DMS153 treated with DMSO at 0.1 percent for 48 hours (cell line): Measurements from ENCODE around the gene CNNM3.
A peak's percentile ranks its signal among the peaks of the same experiment; 100 is the strongest.
"Not testable (repeated sequence)": the region's sequence is repeated elsewhere in the genome, so short reads cannot be mapped to it uniquely, and the experiment has no call there.

Source experiments
- DNase-seq: peaks from one replicate; lab custom pipeline; 2025; ENCODE audit not compliant: unreplicated experiment; lab: John Stamatoyannopoulos, UW

Gene CNNM3

DNA sequence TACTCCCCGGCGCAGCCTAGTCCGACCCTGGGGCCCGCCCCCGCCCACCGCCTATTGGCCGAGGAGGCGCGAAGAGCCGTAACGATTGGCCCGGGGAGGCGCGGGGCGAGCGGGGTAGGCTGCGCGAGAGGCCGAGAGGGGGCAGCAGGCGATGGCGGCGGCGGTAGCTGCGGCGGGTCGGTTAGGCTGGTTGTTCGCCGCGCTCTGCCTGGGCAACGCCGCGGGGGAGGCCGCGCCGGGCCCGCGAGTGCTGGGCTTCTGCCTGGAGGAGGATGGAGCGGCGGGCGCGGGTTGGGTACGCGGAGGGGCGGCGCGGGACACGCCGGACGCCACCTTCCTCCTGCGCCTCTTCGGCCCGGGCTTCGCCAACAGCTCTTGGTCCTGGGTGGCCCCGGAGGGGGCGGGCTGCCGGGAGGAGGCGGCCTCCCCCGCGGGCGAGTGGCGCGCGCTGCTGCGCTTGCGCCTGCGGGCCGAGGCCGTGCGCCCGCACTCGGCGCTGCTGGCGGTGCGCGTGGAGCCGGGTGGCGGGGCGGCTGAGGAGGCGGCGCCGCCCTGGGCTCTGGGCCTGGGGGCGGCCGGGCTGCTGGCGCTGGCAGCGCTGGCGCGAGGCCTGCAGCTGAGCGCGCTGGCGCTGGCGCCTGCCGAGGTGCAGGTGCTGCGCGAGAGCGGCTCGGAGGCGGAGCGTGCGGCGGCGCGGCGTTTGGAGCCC, at the start of gene CNNM3:
Gene CNNM3, plus strand, starts transcription at position 142 of the 709 bp plus-strand sequence. Its CDS starts 10 bp downstream, at position 152.
- DNase-seq = peak; percentile 82

DNA sequence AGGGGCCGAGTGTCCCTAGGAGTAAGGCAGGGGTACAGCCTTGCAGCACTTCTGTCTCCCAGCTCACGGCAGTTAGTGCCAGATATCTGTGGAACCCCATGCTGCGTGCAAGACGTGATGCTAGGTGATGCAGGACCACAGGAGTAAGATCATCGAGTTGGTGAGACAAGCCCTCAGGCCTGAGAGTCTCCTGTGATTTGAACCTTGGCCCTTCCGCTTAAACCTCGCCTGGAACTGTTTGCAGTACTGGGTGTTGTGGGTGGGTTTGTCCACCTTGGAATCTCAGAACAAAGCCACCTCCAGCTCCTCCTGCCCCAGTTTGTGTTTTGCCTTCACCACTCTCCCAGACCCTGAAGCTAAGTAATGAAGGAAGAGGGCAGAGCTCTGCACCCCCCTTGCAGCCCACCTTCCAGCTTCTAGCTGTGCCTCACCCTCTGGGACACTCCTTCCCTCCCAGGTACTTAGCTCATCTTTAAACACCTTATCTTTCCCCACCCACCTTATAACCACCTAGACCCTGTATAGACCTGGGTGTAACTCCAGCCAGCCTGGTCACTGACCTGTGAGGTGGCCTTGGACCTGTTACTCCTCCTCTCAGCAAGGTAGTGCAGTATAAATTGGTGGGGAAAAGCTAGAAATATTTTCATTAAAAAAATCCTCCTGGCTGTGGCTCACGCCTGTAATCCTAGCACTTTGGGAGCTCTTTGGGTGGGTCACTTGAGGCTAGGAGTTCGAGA, 48.8 kb upstream of the CNNM3 start:
- no peak for DNase-seq

GRCh38 chr2:96768083-96768561, 47.9 kb upstream of the CNNM3 start:
- no peak for DNase-seq

- DNase-seq = no peak
Observed at GRCh38 chr2:96769814-96770213, 46.3 kb upstream of the CNNM3 start.

DNA sequence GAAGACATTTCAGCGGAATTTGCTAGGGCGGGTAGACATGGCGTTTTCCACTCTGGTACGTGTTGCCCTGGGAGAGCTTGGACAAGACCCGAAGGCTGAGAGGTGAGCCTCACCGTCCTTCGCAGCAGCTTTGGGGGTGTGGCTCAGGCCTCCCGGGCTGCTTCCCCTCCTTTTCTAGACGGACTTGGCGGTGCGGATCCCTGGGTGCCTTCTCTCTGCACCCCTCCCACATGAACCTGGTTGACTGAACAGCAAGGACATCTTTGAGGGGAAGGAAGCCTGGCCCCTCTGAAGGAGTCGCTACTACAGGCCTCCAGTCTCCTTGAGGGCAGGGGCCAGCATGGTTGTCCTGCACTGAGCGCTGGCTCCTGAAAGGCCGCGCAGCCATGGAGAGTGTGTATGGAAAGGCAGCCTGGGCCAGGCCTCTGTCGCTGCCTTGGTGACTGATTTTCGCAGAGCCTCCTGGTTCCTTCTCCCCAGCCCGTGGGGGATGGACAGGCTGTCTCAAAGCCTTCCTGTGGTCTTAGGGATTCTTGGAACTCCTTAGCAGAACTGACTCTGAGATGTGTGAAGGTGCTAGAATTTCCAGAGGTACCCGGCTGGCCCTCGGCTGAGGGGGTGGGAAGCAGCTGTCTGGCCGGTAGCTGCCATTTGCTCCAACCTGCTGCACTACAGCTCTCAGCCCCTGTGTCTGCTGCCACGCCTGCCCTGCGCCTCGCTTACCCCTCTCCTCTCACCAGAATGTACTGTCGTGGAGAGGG, 45.4 kb upstream of the CNNM3 start:
- DNase-seq = no peak

DNA sequence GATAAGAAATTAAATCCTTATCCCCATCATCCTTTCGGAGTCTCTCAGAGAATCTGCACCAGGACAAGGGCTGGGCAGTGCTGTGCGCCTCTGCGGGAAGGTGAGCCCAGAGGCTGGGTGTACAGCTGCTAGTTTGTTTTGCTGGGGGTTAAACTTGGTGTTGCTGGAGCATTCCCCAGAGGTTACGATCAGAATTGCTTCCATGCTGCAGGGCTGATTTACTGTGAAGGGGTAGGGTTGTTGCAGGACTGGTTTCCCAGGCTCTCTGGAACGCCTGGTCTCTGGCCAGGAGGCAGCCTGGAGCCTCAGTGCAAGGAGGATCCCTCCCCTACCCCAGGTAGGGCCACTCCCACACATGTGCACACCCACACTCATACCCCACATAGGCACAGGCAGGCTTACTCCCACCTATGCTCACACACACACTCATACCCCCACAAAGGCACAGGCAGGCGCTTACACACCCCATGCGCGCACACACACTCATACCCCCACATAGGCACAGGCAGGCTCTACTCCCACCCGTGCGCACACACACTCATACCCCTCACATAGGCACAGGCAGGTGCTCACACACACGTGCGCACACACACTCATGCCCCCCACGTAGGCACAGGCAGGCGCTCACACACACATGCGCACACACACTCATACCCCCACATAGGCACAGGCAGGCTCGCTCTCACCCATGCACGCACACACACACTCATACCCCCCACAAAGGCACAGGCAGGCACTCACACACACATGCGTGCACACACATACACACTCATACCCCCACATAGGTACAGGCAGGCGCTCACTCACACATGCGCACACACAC, 44.1 kb upstream of the CNNM3 start:
- no peak for DNase-seq

- DNase-seq = no peak
Observed at GRCh38 chr2:96772903-96773671, 43.0 kb upstream of the CNNM3 start.

GRCh38 chr2:96773922-96774321, 42.1 kb upstream of the CNNM3 start:
- peak; percentile 4 for DNase-seq

GRCh38 chr2:96775160-96775559, 40.9 kb upstream of the CNNM3 start:
- DNase-seq = no peak

DNA sequence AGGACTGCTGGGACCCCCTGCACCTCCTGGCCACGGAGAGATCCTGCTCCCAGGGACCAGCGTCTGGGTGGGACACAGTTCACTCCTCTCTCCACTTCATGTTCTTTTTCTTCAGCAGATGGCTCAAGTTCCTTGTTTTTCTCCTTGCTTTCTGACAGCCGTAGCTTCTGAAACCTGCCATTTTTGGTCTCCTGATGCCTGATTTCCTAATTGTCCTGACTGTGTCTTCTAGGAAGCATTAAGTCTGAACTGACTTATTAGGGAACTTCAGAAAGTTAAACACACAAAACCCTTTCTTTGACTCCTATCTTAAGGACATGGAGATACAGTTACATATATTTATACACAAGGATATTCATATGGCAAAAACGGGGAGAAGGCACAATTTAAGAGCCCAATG, 32.7 kb upstream of the CNNM3 start:
- no peak for DNase-seq

DNA sequence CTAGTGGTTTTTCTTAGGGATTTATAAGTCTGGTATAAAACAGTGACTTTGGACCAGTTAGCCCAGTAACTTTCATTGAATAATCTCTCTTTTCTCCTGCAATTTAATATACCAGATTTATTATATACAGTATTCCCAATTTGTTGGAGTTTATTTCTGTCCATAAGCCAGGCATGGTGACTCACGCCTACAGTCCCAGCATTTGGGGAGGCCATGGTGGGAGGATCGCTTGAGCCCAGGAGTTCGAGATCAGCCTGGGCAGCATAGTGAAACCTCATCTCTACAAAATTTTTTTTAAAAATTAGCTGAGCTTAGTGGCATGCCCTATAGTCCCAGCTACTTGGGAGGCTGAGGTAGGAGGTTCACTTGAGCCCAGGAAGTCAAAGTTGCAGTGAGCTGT, 28.7 kb upstream of the CNNM3 start:
- DNase-seq = no peak

DNA sequence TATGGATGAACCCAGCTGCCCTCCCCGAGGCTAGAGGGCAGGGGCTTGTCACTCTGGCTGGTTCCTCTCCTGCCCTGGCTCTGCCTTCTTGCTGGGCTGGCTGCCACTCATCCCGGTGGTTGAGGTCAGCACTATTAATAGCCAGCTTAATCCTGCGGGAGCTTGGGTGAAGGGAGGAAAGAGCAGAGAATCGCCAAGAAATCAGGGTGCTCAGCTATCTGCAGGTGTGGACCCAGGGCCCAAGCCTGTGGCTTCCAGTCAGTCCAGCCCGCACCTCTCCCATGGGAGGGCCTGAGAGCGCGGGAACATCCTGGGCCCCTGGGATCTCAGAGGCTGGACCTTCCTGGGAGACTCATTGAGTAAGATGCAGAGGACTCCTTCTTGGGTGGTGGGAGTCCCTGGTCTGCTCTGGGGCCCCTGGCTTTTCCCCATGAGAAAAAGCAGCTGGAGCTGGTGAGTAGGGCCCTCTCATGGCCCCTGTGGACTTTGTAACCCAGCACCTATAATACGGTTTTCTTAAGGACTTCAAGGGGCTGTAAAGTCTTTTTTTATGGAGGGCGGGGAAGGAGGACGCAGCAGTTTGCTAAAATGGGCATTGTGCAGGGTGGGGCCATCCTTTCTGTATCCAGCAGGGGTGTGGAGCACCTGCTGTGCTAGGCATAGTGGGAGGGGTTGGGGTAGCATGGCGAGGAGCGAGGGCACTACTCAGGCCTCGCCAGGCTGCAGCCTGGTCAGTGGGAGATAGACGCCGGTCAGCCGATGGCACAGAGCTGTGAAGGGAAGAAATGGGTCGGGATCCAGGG, 27.4 kb upstream of the CNNM3 start:
- DNase-seq = no peak

DNA sequence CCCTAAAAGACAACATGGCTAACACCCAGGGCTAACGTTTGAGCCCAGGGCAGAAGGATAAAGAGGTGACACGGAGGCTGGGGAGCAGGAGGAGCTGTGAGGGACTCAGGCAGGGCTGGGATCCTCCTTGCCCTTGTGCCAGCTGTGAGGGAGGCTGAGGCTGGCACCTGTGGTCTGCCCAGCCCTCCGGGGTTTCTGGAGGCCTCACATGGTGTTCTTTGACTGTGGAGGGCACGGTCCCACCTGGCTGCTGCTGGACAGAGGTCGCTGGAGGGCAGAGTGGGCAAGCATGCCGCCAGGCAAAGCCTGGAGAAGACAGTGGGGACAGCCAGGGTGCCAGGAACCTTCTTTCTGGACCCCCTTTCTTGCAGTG, 26.8 kb upstream of the CNNM3 start:
- DNase-seq = no peak

DNA sequence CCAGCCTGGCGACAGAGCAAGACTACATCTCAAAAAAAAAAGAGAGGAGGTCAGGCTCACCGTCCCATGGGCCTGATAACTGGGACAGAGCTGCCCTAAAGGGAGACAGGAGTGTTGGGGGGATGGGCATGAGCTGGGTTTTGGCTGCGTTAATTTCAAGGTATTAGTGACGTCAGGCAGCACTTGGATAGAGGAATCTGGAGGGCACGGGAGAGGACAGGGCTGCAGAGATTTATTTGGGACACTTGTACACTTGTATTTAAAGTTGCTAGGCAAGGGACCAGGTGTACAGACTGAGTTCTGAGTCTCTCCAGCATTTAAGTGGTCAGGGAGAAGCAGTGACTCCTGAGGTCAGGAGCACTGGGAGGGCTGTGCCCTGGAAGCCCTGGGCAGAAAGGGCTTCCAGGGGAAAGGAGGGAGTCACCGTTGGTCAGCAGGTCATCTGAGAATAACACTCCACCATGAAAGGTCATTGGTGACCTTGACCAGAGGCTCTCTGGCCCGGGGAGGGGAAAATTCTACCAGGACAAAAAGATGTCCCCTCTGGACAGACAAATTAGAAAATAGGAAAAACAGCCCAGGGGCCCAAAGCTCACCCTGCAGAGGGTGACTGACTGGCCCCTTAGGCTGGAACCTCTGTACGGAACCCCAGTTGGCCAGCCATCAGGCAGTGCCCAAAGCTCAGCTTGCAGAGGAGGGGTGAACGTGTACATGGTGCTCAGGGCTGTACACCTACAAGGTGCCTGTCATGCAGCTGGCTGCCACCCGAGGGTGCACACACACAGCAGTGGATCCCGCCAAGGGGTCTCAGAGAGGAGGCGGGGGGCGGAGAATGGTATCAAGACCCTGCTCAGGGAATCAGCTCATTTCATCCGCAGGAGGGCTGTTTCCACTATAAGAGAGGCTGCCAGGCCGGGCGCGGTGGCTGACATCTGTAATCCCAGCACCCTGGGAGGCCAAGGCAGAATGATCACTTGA, 23.0 kb upstream of the CNNM3 start:
- DNase-seq = no peak

GRCh38 chr2:96795076-96795475, 21.0 kb upstream of the CNNM3 start:
- no peak for DNase-seq

DNA sequence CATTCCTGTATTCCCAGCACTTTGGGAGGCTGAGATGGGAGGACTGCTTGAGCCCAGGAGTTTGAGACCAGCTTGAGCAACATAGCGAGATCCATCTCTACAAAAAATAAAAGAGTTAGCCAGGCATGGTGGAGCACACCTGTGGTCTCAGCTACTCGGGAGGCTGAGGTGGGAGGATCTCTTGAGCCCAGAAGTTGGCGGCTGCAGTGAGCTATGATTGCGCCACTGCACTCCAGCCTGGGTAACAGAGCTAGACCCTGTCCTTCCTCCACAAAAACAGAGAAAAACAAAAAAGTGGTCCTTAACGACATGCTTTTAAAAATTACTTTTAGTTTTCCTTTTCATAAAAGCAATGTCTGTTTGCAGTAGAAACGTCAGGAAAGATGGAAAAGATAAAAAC, 19.6 kb upstream of the CNNM3 start:
- DNase-seq = not testable (repeated sequence)

DNA sequence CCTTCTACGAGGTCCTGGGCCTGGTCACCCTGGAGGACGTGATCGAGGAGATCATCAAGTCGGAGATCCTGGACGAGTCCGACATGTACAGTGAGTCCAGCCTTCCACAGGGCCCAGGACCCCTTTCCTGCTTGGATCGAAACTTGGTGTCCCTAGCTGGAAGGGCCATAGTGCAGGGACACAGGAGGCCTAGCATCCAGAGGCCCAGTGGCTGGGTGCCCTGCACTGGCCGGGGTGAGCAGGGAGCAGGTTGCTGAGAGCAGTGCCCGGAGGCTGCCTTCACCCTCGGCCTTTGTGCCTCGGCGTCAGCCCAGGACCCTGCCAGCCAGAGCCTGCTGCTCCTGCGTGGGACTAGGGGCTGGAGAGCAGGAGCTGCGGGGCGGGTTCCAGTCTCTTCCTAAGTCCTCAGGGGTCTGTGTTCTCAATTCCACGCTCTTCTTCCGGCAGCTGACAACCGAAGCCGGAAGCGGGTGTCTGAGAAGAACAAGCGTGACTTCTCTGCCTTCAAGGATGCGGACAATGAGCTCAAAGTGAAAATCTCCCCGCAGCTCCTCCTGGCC, 18.9 kb upstream of the CNNM3 start:
- DNase-seq = no peak
